ENCODE data around the gene RAC3.

Gene RAC3

DNA sequence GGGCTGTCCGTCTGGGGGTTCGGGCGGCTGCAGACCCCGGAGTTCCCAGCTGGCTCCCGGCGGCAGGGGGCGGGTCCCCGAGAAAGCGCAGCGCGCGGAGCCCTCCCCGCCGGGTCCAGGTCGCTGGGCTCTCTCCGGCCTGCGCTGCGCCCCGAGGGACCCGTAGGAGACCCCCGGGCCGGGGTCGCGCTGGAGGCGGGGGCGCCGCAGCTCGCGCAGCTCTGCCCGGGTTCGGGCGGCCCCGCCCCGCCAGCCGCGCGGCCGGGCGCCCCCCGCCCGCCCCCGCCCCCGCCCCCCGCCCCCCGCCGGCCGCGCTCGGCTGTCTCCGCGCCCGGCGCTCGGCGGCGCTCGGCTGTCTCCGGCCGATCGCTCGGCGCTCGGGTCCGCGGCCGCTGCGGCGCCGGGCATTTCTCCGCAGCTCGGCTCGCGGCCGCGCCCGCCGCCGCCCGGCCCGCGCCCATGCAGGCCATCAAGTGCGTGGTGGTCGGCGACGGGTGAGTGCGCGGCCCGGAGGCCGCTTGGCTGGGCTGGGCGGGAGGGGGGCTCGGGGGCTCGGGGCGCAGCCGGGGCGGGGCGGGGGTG lies at the start of gene RAC3:
TSS of gene RAC3 (plus strand) at position 376 of the 582 bp plus-strand sequence. CDS start at position 460, 84 bp downstream.
- DNase-seq: no peak

- no peak for DNase-seq
Measured at GRCh38 chr17:81983011-81983638, 48.4 kb upstream of the RAC3 start.

DNA sequence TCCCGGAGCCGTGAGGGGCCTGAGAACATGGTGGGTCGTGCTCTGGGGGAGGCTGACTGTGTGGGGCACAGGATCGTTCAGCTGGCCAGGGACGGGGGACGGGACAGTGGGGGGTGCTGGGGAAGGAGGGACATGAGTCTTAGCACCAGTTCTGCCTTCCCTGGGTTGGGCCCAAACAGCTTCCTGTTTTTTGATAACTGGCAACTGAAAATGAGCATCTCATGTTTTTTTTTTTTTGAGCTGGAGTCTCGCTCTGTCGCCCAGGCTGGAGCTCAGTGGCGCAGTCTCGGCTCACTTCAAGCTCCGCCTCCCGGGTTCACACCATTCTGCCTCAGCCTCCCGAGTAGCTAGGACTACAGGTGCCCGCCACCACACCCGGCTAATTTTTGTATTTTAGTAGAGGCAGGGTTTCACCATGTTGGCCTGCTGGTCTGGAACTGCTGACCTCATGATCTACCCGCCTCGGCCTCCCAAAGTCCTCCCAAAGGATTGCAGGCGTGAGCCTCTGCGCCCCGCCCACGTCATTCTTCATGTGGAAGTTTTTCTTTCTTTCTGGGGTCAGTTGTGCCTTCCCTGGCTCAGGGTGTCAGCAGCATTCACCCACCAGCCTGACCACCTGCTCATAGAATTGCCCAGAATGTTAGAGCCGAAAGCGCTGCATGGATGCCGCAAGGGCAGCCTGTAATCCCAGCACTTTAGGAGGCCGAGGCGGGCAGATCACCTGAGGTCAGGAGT lies 47.7 kb upstream of the RAC3 start:
- no peak for DNase-seq

- no peak for DNase-seq
Measured at GRCh38 chr17:81984773-81985410, 46.6 kb upstream of the RAC3 start.

DNA sequence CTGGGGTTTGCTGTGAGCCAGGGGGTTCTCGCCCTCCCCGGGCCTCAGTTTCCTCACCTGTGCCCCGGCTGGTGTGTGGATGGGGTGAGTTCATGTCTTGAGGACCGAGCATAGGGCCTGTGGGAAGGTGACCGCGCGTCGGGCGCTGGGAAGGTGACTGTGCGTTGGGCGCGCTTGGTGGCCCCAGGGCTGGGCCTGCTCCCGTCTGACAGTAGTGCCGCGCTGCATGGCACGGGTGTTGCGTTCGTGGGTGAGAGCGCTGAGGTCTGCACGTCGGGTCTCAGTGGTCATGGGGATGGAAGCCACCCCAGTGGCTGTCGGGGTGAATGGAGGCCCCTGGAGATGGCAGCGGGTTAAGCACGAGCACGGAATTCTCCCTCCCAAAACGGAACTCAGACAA lies 44.9 kb upstream of the RAC3 start:
- DNase-seq: no peak

GRCh38 chr17:81987161-81987770 lies 44.2 kb upstream of the RAC3 start:
- no peak for DNase-seq

- DNase-seq: no peak
Measured at GRCh38 chr17:81990836-81991683, 40.4 kb upstream of the RAC3 start.

DNA sequence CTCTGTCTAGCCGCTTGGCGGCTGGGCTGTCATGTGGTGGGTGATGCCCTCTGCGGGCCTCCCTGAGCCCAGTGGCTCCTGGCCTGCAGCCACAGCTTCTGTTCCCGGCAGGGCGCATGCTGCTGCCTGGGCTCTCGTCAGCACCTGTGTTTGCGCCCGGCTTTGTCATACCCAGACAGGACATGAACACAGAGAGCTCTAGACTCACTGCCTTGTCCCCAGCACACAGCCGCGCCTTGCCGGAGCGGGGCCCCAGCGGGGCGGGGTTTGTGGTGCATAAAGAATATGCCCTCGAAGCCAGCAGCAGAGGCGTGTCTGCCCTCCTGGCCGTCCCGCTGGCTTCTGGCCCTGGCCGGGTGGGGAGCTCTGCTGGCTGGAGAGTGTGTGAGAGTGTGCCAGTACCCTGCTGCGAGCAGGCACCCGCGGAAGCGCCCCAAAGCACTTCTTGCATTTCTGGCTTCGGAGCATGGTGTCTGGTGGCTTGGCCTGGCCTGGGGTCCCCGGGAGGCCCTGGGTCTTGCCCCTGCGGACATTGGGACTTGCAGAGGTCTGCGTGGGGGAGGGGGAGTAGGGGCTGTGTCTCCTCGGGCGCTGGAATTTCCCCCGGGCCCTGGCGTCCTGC lies 39.7 kb upstream of the RAC3 start:
- DNase-seq: no peak

DNA sequence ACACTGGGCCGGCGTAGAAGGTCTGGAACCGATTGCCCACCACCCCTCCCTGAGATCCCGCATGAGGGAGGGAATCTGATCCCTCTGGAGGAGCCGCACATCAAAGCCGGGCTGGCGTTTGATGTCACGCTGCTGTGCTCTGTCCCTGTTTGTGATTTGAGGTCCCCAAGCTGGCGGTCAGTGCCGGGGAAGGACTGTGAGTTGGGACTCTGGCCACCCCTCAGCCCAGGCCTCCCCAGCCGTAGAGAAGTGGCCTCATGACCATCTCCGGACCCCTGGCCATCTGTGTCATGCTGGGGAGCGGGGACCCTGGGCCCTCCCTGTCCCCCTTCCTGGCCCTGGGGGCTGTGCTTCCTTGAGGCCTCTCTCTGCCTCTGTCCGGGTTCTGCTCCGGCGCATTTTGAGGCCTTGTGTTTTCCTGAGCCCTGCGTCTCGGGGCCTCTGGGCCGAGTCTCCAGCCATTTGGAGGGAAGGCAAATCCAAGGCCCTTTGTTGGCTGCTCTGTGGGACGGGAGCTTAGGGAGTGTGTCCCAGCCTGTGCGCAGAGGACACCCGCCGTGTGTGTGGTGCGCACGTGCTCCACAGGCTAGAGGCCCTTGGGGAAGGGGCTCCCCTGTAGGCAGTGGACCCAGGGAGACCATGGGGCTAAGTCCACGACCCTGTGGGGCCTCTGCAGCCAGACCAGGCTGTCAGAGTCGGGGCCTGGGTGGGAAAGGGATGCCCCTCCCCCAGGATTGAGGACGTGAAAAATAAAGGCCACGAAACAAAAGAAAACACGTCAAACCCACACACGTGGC lies 39.0 kb upstream of the RAC3 start:
- DNase-seq: no peak

- no peak for DNase-seq
Measured at GRCh38 chr17:81993729-81994592, 37.5 kb upstream of the RAC3 start.

DNA sequence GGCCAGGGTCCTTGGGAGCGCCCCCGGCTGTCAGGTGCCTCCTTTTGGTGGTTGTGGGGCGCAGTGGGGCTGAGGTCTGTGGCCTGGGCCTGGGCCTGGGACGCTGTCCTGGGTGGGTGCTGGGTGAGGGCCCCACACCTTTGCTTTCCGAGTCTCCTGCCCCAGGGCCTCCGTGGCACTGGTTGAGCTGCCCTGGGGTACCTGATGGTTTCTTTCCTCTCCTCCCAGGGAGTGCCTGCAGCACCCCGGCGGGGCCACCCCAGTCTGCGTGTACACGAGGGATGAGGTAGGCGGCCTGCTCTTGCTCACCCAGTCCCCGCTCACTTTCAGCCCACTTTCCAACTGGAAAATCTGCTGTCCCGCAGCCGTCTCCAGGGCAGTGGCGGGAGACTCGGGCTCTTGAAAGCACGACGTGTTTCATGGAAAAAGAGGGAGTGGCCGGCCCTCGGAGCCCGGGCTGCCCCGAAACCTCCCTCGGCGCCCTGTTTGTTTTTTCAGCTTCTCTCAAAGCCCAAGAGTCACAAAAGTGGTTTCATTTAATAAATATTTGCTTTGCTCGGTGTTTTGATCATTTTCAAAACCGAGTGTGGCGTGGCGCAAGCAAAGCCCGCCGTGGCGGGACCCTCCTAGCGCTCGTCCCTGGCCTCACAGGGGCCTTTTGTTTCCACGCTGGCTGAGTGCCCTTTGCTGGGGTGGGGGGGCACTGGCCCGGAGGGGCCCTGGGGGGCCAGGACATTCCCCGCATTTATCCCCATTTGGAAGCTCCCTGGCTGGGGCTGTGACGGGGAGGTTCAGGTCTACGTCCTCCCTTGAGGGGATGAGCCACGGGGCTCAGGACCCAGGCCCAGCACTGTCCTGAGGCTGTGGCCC lies 36.6 kb upstream of the RAC3 start:
- no peak for DNase-seq

DNA sequence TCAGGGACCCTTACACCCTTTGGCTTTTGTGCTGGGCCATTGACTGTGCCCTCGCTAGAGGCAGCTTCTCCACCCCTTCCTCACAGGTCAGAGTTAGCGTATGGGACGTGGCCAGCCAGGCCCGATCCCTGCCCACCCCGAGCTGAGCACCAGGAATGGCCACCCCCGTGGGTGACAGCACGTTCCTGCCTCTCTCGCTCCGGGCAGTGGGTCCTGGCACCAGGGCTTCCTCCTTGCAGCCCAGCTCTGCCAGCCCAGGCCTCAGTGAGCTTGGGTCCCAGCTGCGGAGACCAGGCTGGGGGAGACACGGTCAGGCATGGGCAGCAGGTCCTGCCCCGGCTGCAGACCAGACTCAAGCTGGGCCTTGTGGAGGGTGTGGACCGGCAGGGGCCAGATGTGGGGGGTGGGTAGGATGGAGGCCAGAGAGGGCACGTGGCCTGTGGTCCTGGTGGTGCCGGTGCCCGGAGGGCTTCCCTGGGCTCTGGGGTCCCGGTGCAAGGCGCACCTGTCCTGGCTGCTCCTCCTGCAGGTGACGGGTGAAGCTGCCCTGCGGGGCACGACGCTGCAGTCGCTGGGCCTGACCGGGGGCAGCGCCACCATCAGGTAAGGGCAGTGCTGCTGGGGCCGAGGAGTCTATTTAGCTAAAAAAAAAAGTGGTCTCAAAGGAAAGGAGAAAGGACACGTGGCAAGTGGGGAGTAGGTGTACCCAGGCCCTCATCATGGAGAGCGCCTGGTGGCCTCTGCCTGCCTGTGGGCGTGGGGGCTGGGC lies 35.8 kb upstream of the RAC3 start:
- DNase-seq: no peak

DNA sequence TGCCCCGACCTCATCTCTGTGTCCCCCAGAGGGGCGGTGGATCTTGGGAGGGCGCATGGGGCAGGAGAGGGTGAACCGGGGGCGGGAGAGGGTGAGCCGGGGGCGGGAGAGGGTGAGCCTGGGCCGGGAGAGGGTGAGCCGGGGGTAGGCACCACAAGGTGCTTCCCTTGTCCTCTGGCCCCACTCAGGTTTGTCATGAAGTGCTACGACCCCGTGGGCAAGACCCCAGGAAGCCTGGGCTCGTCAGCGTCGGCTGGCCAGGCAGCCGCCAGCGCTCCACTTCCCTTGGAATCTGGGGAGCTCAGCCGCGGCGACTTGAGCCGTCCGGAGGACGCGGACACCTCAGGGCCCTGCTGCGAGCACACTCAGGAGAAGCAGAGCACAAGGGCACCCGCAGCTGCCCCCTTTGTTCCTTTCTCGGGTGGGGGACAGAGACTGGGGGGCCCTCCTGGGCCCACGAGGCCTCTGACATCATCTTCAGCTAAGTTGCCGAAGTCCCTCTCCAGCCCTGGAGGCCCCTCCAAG lies 35.2 kb upstream of the RAC3 start:
- DNase-seq: no peak

DNA sequence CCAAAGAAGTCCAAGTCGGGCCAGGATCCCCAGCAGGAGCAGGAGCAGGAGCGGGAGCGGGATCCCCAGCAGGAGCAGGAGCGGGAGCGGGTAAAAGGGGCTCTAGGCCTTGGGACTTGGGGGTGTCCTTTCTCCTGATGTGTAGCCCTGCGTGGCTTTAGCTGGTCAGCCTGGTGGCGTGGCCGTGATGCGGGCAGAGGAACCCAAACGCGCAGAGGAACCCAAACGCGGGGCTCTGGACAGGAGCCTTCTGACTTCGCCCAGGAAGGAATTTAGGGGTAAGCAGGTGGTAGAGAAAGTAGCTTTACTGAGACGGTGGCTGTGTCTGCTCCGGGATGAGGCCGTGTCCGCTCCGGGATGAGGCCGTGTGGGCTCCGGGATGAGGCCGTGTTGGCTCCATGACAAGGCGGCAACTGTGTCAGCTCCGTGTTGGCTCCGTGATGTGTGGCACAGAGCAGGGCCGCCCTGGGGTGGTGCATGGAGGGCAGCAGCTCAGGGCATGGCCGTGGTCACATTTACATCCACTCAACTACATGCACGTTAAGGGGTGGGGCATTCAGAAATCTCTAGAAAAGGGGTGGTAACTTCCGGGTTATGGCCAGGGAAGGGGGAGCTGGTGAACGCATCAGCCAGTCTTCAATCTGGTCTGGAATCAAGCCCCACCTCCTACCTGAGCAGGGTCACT lies 34.6 kb upstream of the RAC3 start:
- no peak for DNase-seq

GRCh38 chr17:81998212-81998611 lies 33.3 kb upstream of the RAC3 start:
- DNase-seq: no peak

GRCh38 chr17:81998691-81999438 lies 32.6 kb upstream of the RAC3 start:
- no peak for DNase-seq

- DNase-seq: no peak
Measured at GRCh38 chr17:81999587-81999975, 31.9 kb upstream of the RAC3 start.

Data from NCI-H1436 treated with DMSO at 0.1 percent for 48 hours (cell line).